GM19025 (cell line): ENCODE measurements around the gene SPDYE4.
"Not testable (repeated sequence)": the region's sequence is repeated elsewhere in the genome, so short reads cannot be mapped to it uniquely, and the experiment has no call there.

Source experiments
- ATAC-seq: cut with Tn5 transposase; IDR thresholded peaks from one replicate; pipeline ENCODE4 v1.9.1; 2021; ENCODE audit warnings: mild to moderate bottlenecking, low read depth, moderate library complexity; ENCODE audit not compliant: unreplicated experiment

The SPDYE4 gene

GRCh38 chr17:8758137-8758596 is at the start of gene SPDYE4:
Gene SPDYE4 (minus strand): TSS chr17:8758546. CDS start chr17:8758382, 164 bp downstream.
- ATAC-seq: no peak

GRCh38 chr17:8806926-8807550 is 48.7 kb upstream of the SPDYE4 start:
- ATAC-seq: peak; percentile 73

- ATAC-seq: no peak
These were observed 48.0 kb upstream of the SPDYE4 start for GRCh38 chr17:8806253-8806925.

- not testable (repeated sequence) for ATAC-seq
These were observed 47.0 kb upstream of the SPDYE4 start for GRCh38 chr17:8805396-8805795.

- ATAC-seq: no peak
These were observed 45.4 kb upstream of the SPDYE4 start for GRCh38 chr17:8803531-8804420.

GRCh38 chr17:8801135-8801840 is 42.9 kb upstream of the SPDYE4 start:
- ATAC-seq: no peak

- ATAC-seq: no peak
These were observed 42.3 kb upstream of the SPDYE4 start for GRCh38 chr17:8800656-8801055.

- no peak for ATAC-seq
These were observed 41.3 kb upstream of the SPDYE4 start for GRCh38 chr17:8799570-8800212.

- ATAC-seq: no peak
These were observed 40.7 kb upstream of the SPDYE4 start, which contains the start of gene MFSD6L for GRCh38 chr17:8798846-8799569. Gene MFSD6L (minus strand): TSS chr17:8799365. CDS start chr17:8799120, 245 bp downstream.

GRCh38 chr17:8798176-8798845 is 40.0 kb upstream of the SPDYE4 start:
- ATAC-seq: no peak

- ATAC-seq: no peak
These were observed 39.4 kb upstream of the SPDYE4 start for GRCh38 chr17:8797621-8798175.

- no peak for ATAC-seq
These were observed 36.3 kb upstream of the SPDYE4 start for GRCh38 chr17:8794636-8795035.

- ATAC-seq: no peak
These were observed 35.3 kb upstream of the SPDYE4 start for GRCh38 chr17:8793649-8794048.

GRCh38 chr17:8792646-8793045 is 34.3 kb upstream of the SPDYE4 start:
- no peak for ATAC-seq

- ATAC-seq: no peak
These were observed 33.5 kb upstream of the SPDYE4 start for GRCh38 chr17:8791910-8792270.

GRCh38 chr17:8791248-8791909 is 33.0 kb upstream of the SPDYE4 start:
- ATAC-seq: no peak

GRCh38 chr17:8789743-8790142 is 31.4 kb upstream of the SPDYE4 start:
- no peak for ATAC-seq

GRCh38 chr17:8788998-8789397 is 30.7 kb upstream of the SPDYE4 start:
- no peak for ATAC-seq
